ENCODE results near the gene FLOT2.
"Not testable (repeated sequence)": the region's sequence is repeated elsewhere in the genome, so short reads cannot be mapped to it uniquely, and the experiment has no call there.

FLOT2 gene

GRCh38 chr17:28853295-28853694, 44.2 kb downstream of the FLOT2 start:
- Histone ChIP-seq H3K27ac (ENCODE audit: low read depth, low read length, poor library complexity, severe bottlenecking) (no peak overlapping the region), H4K20me1 (ENCODE audit: insufficient read depth, low read length) (no peaks in the 10 kb centered on the region), H3K4me2 (ENCODE audit: low read length) (no peak overlapping the region), H3K9ac (ENCODE audit: low read length) (no peak overlapping the region), H3F3A (ENCODE audit: insufficient read depth, low read length) (no peaks in the 10 kb centered on the region), H3K4me1 (ENCODE audit: insufficient read depth, low read length, severe bottlenecking) (peaks cover 19% of the 10 kb centered on the region), H3K9me2 (ENCODE audit: low read depth, low read length) (no peaks in the 10 kb centered on the region), H3K79me2 (ENCODE audit: insufficient read depth, low read length) (no peaks in the 10 kb centered on the region; the same call in 1 of the 2 replicates), H3K4me3 (ENCODE audit: low read depth, low read length, poor library complexity, severe bottlenecking) (no peak overlapping the region), H3K36me3 (ENCODE audit: insufficient read depth, low read length) (peaks cover 12% of the 10 kb centered on the region), H3K9me3 (ENCODE audit: low read length) (no peaks in the 10 kb centered on the region), H3K27me3 (ENCODE audit: insufficient read depth, low read length) (no peaks in the 10 kb centered on the region), H2AFZ (ENCODE audit: low read length) (no peak overlapping the region)
- no peak for TF ChIP-seq EZH2 (IDR thresholded peaks at IDR 0.05; ENCODE audit: borderline replicate concordance, low read length)
- TF ChIP-seq CTCF (IDR thresholded peaks at IDR 0.05; ENCODE audit: low read length): no peak

GRCh38 chr17:28849281-28849680, 48.3 kb downstream of the FLOT2 start:
- Histone ChIP-seq H3K36me3 (ENCODE audit: insufficient read depth, low read length) (no peaks in the 10 kb centered on the region), H3K9me2 (ENCODE audit: low read depth, low read length) (no peaks in the 10 kb centered on the region), H3K27me3 (ENCODE audit: insufficient read depth, low read length) (no peaks in the 10 kb centered on the region), H3K4me1 (ENCODE audit: insufficient read depth, low read length, severe bottlenecking) (peaks cover 10% of the 10 kb centered on the region), H2AFZ (ENCODE audit: low read length) (no peak overlapping the region), H3K4me3 (ENCODE audit: low read depth, low read length, poor library complexity, severe bottlenecking) (no peak overlapping the region), H3K9ac (ENCODE audit: low read length) (no peak overlapping the region), H4K20me1 (ENCODE audit: insufficient read depth, low read length) (no peaks in the 10 kb centered on the region), H3K9me3 (ENCODE audit: low read length) (no peaks in the 10 kb centered on the region), H3F3A (ENCODE audit: insufficient read depth, low read length) (no peaks in the 10 kb centered on the region), H3K27ac (ENCODE audit: low read depth, low read length, poor library complexity, severe bottlenecking) (no peak overlapping the region), H3K4me2 (ENCODE audit: low read length) (no peak overlapping the region), H3K79me2 (ENCODE audit: insufficient read depth, low read length) (no peaks in the 10 kb centered on the region)
- TF ChIP-seq CTCF (IDR thresholded peaks at IDR 0.05; ENCODE audit: low read length): no peak
- no peak for TF ChIP-seq EZH2 (IDR thresholded peaks at IDR 0.05; ENCODE audit: borderline replicate concordance, low read length)

GRCh38 chr17:28848667-28849066, 48.9 kb downstream of the FLOT2 start:
- H3K9me2 ChIP-seq (ENCODE audit: low read depth, low read length); H2AFZ ChIP-seq (ENCODE audit: low read length); H3K27me3 ChIP-seq (ENCODE audit: insufficient read depth, low read length); H3K4me1 ChIP-seq (ENCODE audit: insufficient read depth, low read length, severe bottlenecking); H3K79me2 ChIP-seq (ENCODE audit: insufficient read depth, low read length); H3K4me2 ChIP-seq (ENCODE audit: low read length); H3K27ac ChIP-seq (ENCODE audit: low read depth, low read length, poor library complexity, severe bottlenecking); H4K20me1 ChIP-seq (ENCODE audit: insufficient read depth, low read length); H3K9ac ChIP-seq (ENCODE audit: low read length); H3K36me3 ChIP-seq (ENCODE audit: insufficient read depth, low read length); H3F3A ChIP-seq (ENCODE audit: insufficient read depth, low read length); H3K4me3 ChIP-seq (ENCODE audit: low read depth, low read length, poor library complexity, severe bottlenecking); H3K9me3 ChIP-seq (ENCODE audit: low read length): not testable (repeated sequence)
- peak; percentile 53 for TF ChIP-seq CTCF (IDR thresholded peaks at IDR 0.05; ENCODE audit: low read length)

GRCh38 chr17:28846699-28847098, 50.8 kb downstream of the FLOT2 start:
- not testable (repeated sequence) for H3K79me2 ChIP-seq (ENCODE audit: insufficient read depth, low read length); H3K36me3 ChIP-seq (ENCODE audit: insufficient read depth, low read length); H3K27me3 ChIP-seq (ENCODE audit: insufficient read depth, low read length); H3K4me2 ChIP-seq (ENCODE audit: low read length); H3K27ac ChIP-seq (ENCODE audit: low read depth, low read length, poor library complexity, severe bottlenecking); H3K9ac ChIP-seq (ENCODE audit: low read length); H3K9me3 ChIP-seq (ENCODE audit: low read length); H3K4me3 ChIP-seq (ENCODE audit: low read depth, low read length, poor library complexity, severe bottlenecking); H2AFZ ChIP-seq (ENCODE audit: low read length); H3F3A ChIP-seq (ENCODE audit: insufficient read depth, low read length); H3K9me2 ChIP-seq (ENCODE audit: low read depth, low read length); H4K20me1 ChIP-seq (ENCODE audit: insufficient read depth, low read length)
- peaks cover 11% of the 10 kb centered on the region for H3K4me1 ChIP-seq (ENCODE audit: insufficient read depth, low read length, severe bottlenecking)
